Panc1 (cell line): ENCODE results near the gene SH3PXD2B. TPM values are rescaled to one million over a fixed set of nuclear protein-coding genes. Genes with fewer than 3 reads are reported as not detected.

Experiments used
- ATAC-seq: fragments of 200-7000 bp; cut with Tn5 transposase; 2 replicates; pipeline ENCODE4 v1.9.1; 2020; ENCODE audit warnings: mild to moderate bottlenecking, moderate library complexity
- BruUV-seq: library from RNA; stranded (reverse); fragments of 400-500 nt; replicated peaks from 2 replicates; lab custom pipeline; 2021; lab: Mats Ljungman, UMichigan
- CTCF ChIA-PET: fragments of 300-600 bp; sonication (Branson Sonifier 250); formaldehyde crosslinking; loops from one replicate; lab custom pipeline; 2022; ENCODE audit warnings: antibody characterized with exemption; lab: Charles Lee
- POLR2A ChIA-PET: fragments of 300-600 bp; sonication (Branson Sonifier 250); formaldehyde crosslinking; loops from one replicate; lab custom pipeline; 2022; ENCODE audit warnings: antibody characterized with exemption; lab: Charles Lee
- DNase-seq: peaks from one replicate; pipeline ENCODE4 v3.0.0-alpha.2; 2010; ENCODE audit warnings: low read depth, low spot score
- H3K27ac ChIP-seq: 2 replicates; pipeline ENCODE4 v1.5.1; 2011; ENCODE audit warnings: mild to moderate bottlenecking, low read length, inconsistent platforms
- H3K27me3 ChIP-seq: fragments of 200-500 bp; sonication (Bioruptor generic); 2 replicates; pipeline ENCODE4 v1.6.0; 2014; ENCODE audit warnings: low read length, inconsistent platforms; ENCODE audit not compliant: control insufficient read depth, insufficient read depth
- H3K36me3 ChIP-seq: fragments of 200-500 bp; sonication (Bioruptor generic); 2 replicates; pipeline ENCODE4 v1.5.1; 2014; ENCODE audit warnings: inconsistent platforms, mild to moderate bottlenecking, low read length, moderate library complexity; ENCODE audit not compliant: control insufficient read depth, insufficient read depth
- H3K4me1 ChIP-seq: 2 replicates; pipeline ENCODE4 v1.5.1; 2011; ENCODE audit warnings: inconsistent platforms, mild to moderate bottlenecking, low read length, moderate library complexity; ENCODE audit not compliant: control insufficient read depth, insufficient read depth
- H3K4me3 ChIP-seq, 2 experiments: 2 replicates each; pipeline ENCODE4 v1.5.1; 2011 to 2012; ENCODE audit warnings: low read depth in 2 of 2, low read length in 2 of 2, mild to moderate bottlenecking in 2 of 2, inconsistent platforms in 1 of 2, moderate library complexity in 1 of 2
- H3K9me3 ChIP-seq: fragments of 200-500 bp; sonication (Bioruptor generic); 2 replicates; pipeline ENCODE4 v1.5.1; 2014; ENCODE audit warnings: low read depth, mild to moderate bottlenecking, inconsistent platforms, low read length, moderate library complexity; ENCODE audit not compliant: control insufficient read depth, insufficient read depth
- CTCF ChIP-seq: fragments of 450-650 bp; IDR thresholded peaks from 2 replicates; pipeline ENCODE4 v1.5.1; 2017; ENCODE audit warnings: mild to moderate bottlenecking
- POLR2AphosphoS5 ChIP-seq: IDR thresholded peaks from 2 replicates; pipeline ENCODE4 v1.6.1; 2012; ENCODE audit warnings: mild to moderate bottlenecking, low read depth, low read length, moderate library complexity
- REST ChIP-seq, 2 experiments: IDR thresholded peaks; 2 replicates each; pipeline ENCODE4 v1.6.1; 2011 to 2012; ENCODE audit warnings: low read depth in 2 of 2, control low read depth in 1 of 2, low read length in 1 of 2, mild to moderate bottlenecking in 1 of 2, moderate library complexity in 1 of 2; ENCODE audit not compliant: insufficient read depth in 1 of 2
- SIN3A ChIP-seq: IDR thresholded peaks from 2 replicates; pipeline ENCODE4 v1.6.1; 2012; ENCODE audit warnings: low read depth, mild to moderate bottlenecking, low read length, moderate library complexity, borderline replicate concordance; ENCODE audit not compliant: insufficient read depth
- TCF7L2 ChIP-seq: IDR thresholded peaks from 2 replicates; pipeline ENCODE4 v1.6.1; 2011; ENCODE audit warnings: mild to moderate bottlenecking, low read depth, low read length, inconsistent platforms
- in situ Hi-C: cut with HindIII; loops from 2 replicates; pipeline ENCODE4 v1.10.0; 2016; ENCODE audit warnings: low sequenced_read_pairs, low pct_unique_long_range_greater_than_20kb
- intact Hi-C: fragments of 100-400 bp; cut with micrococcal nuclease; formaldehyde crosslinking; loops from one replicate; pipeline ENCODE4 v1.10.0; 2022; ENCODE audit not compliant: unreplicated experiment
- total RNA-seq: library from RNA; stranded (reverse); gene quantifications from one replicate; pipeline ENCODE4 v1.2.1, GENCODE V29; 2021; ENCODE audit not compliant: unreplicated experiment

The SH3PXD2B gene
- total RNA-seq, 1 experiment from 2014 or later = 39.7 TPM

GRCh38 chr5:172305380-172305779 is 148.9 kb downstream of the SH3PXD2B start:
- DNase-seq = no peak
- no peak overlapping the region for H3K27ac ChIP-seq
- intact Hi-C loops (no loop called here), in situ Hi-C loops (no loop called here)
- H3K4me3 ChIP-seq = no peak overlapping the region
- peaks cover 18% of the 10 kb centered on the region; the same call in 1 of the 2 replicates for H3K4me1 ChIP-seq
- ChIA-PET CTCF (interaction anchor here (0.7 kb wide), 1 partner anchor 79 kb away, joined by 5 read pairs; no protein-coding TSS in a partner anchor), POLR2A (interaction anchor here (0.7 kb wide), 1 partner anchor 1324 kb away, joined by 3 read pairs; no protein-coding TSS in a partner anchor)
- no TSS peak for BruUV-seq
- no peak for ATAC-seq
- H3K36me3 ChIP-seq = no peaks in the 10 kb centered on the region
- TF ChIP-seq POLR2AphosphoS5 (no peak), SIN3A (no peak), TCF7L2 (no peak), CTCF (no peak), REST (IDR thresholded peaks at IDR 0.05; ENCODE audit: insufficient read depth in 1 of 2, low read depth in 2 of 2, low read length in 1 of 2) (no peak)
- peaks cover 8% of the 10 kb centered on the region; the same call in 1 of the 2 replicates for H3K9me3 ChIP-seq
- no peaks in the 10 kb centered on the region for H3K27me3 ChIP-seq

- Histone ChIP-seq H3K27me3 (no peaks in the 10 kb centered on the region), H3K27ac (peak overlapping the region; percentile 23; the same call in 1 of the 2 replicates), H3K4me1 (peaks cover 21% of the 10 kb centered on the region; the same call in 1 of the 2 replicates), H3K4me3 (no peak overlapping the region), H3K9me3 (peaks cover 8% of the 10 kb centered on the region; the same call in 1 of the 2 replicates), H3K36me3 (no peaks in the 10 kb centered on the region)
- in situ Hi-C loops = no loop called here
- TF ChIP-seq SIN3A (no peak), REST (IDR thresholded peaks at IDR 0.05; ENCODE audit: insufficient read depth in 1 of 2, low read depth in 2 of 2, low read length in 1 of 2) (no peak), TCF7L2 (no peak), CTCF (no peak), POLR2AphosphoS5 (no peak)
- peak; percentile 74 for ATAC-seq
- ChIA-PET POLR2A (no interaction called here), CTCF (no interaction called here)
- DNase-seq = no peak
- intact Hi-C loops = no loop called here
- no TSS peak for BruUV-seq
Measured at GRCh38 chr5:172303572-172304335, 150.6 kb downstream of the SH3PXD2B start.
